PC-9 (cell line): ENCODE results near the gene PMS1. TPM values are rescaled to one million over a fixed set of nuclear protein-coding genes. Genes with fewer than 3 reads are reported as not detected.

Source experiments
- BruUV-seq: library from RNA; stranded (reverse); fragments of 400-500 nt; replicated peaks from 2 replicates; lab custom pipeline; 2021; lab: Mats Ljungman, UMichigan
- CTCF ChIA-PET: fragments of 300-600 bp; sonication (Branson Sonifier 250); formaldehyde crosslinking; loops from one replicate; lab custom pipeline; 2022; ENCODE audit warnings: antibody characterized with exemption; lab: Charles Lee
- POLR2A ChIA-PET: fragments of 300-600 bp; sonication (Branson Sonifier 250); formaldehyde crosslinking; loops from one replicate; lab custom pipeline; 2022; ENCODE audit warnings: antibody characterized with exemption; ENCODE audit not compliant: unreplicated experiment; lab: Charles Lee
- DNase-seq, 2 experiments: peaks; one replicate each; pipeline versions ENCODE4 v3.0.0 to v3.0.0-alpha.2; 2015 to 2022; ENCODE audit warnings: mixed read lengths in 1 of 2
- H2AFZ ChIP-seq: fragments of 200-600 bp; sonication (generic); 2 replicates; pipeline ENCODE4 v1.8.1; 2017; ENCODE audit warnings: antibody characterized with exemption
- H3F3A ChIP-seq: fragments of 200-600 bp; sonication (generic); 2 replicates; pipeline ENCODE4 v1.8.1; 2017; ENCODE audit warnings: antibody characterized with exemption, mild to moderate bottlenecking, low read depth; ENCODE audit not compliant: insufficient read depth
- H3K27ac ChIP-seq: fragments of 200-600 bp; sonication (generic); 2 replicates; pipeline ENCODE4 v1.6.1; 2016; ENCODE audit warnings: mixed run types
- H3K27me3 ChIP-seq: fragments of 200-600 bp; sonication (generic); 2 replicates; pipeline ENCODE4 v1.6.1; 2016; ENCODE audit warnings: low read depth, mixed run types; ENCODE audit not compliant: insufficient read depth
- H3K36me3 ChIP-seq: fragments of 200-600 bp; sonication (generic); 2 replicates; pipeline ENCODE4 v1.6.1; 2016; ENCODE audit warnings: low read depth, mixed run types
- H3K4me1 ChIP-seq: fragments of 200-600 bp; sonication (generic); replicated peaks from 2 replicates; pipeline ENCODE4 v1.6.1; 2016; ENCODE audit warnings: mixed run types; ENCODE audit not compliant: insufficient read depth
- H3K4me2 ChIP-seq: fragments of 200-600 bp; sonication (generic); 2 replicates; pipeline ENCODE4 v1.6.1; 2017; ENCODE audit warnings: mixed run types
- H3K4me3 ChIP-seq: fragments of 200-600 bp; sonication (generic); 2 replicates; pipeline ENCODE4 v1.6.1; 2016; ENCODE audit warnings: mixed run types
- H3K79me2 ChIP-seq: fragments of 200-600 bp; sonication (generic); 2 replicates; pipeline ENCODE4 v1.6.1; 2017; ENCODE audit warnings: low read depth, mixed run types
- H3K9me2 ChIP-seq: fragments of 200-600 bp; sonication (generic); 2 replicates; pipeline ENCODE4 v1.8.1; 2017; ENCODE audit warnings: mild to moderate bottlenecking; ENCODE audit not compliant: insufficient read depth
- H3K9me3 ChIP-seq: fragments of 200-600 bp; sonication (generic); 2 replicates; pipeline ENCODE4 v1.8.1; 2016; ENCODE audit warnings: low read depth; ENCODE audit not compliant: insufficient read depth
- H4K20me1 ChIP-seq: fragments of 200-600 bp; sonication (generic); 2 replicates; pipeline ENCODE4 v1.8.1; 2017; ENCODE audit not compliant: insufficient read depth
- EZH2 ChIP-seq: fragments of 200-600 bp; sonication (generic); IDR thresholded peaks from 2 replicates; pipeline ENCODE4 v1.8.0; 2017; ENCODE audit warnings: antibody characterized with exemption, low read depth
- intact Hi-C: fragments of 100-400 bp; cut with micrococcal nuclease; formaldehyde crosslinking; loops from one replicate; pipeline ENCODE4 v1.10.0; 2022; ENCODE audit not compliant: unreplicated experiment
- total RNA-seq: library from RNA; stranded (reverse); gene quantifications from 2 replicates; pipeline ENCODE4 v1.2.3, GENCODE V29; 2021
- TF ChIP-seq, protein P1 (sequence below): fragments of 200-600 bp; sonication (generic); conservative IDR thresholded peaks from 2 replicates; pipeline ENCODE4 v1.6.1; 2017; ENCODE audit warnings: mixed run types, antibody characterized with exemption, mild to moderate bottlenecking, moderate library complexity

PMS1 gene
- total RNA-seq, 1 experiment from 2014 or later, result 18.6 TPM

- no peaks in the 10 kb centered on the region for H3K79me2 ChIP-seq
- H4K20me1 ChIP-seq, result no peaks in the 10 kb centered on the region
- H3K9me3 ChIP-seq, result no peaks in the 10 kb centered on the region
- intact Hi-C loops, result no loop called here
- H3K27me3 ChIP-seq, result no peaks in the 10 kb centered on the region
- no peak overlapping the region for H3K27ac ChIP-seq
- CTCF ChIA-PET, result no interaction called here
- H3K4me3 ChIP-seq, result no peak overlapping the region
- BruUV-seq, result no TSS peak
- H2AFZ ChIP-seq, result no peak overlapping the region
- TF ChIP-seq, protein P1, sequence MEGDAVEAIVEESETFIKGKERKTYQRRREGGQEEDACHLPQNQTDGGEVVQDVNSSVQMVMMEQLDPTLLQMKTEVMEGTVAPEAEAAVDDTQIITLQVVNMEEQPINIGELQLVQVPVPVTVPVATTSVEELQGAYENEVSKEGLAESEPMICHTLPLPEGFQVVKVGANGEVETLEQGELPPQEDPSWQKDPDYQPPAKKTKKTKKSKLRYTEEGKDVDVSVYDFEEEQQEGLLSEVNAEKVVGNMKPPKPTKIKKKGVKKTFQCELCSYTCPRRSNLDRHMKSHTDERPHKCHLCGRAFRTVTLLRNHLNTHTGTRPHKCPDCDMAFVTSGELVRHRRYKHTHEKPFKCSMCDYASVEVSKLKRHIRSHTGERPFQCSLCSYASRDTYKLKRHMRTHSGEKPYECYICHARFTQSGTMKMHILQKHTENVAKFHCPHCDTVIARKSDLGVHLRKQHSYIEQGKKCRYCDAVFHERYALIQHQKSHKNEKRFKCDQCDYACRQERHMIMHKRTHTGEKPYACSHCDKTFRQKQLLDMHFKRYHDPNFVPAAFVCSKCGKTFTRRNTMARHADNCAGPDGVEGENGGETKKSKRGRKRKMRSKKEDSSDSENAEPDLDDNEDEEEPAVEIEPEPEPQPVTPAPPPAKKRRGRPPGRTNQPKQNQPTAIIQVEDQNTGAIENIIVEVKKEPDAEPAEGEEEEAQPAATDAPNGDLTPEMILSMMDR, result no peak
- no peak for TF ChIP-seq EZH2
- no peaks in the 10 kb centered on the region for H3K36me3 ChIP-seq
- no peaks in the 10 kb centered on the region for H3K9me2 ChIP-seq
- POLR2A ChIA-PET, result no interaction called here
- no peaks in the 10 kb centered on the region for H3K4me1 ChIP-seq
- no peaks in the 10 kb centered on the region for H3F3A ChIP-seq
- DNase-seq, result no peak
- H3K4me2 ChIP-seq, result no peak overlapping the region
Measured at GRCh38 chr2:189896809-189897208, 112.6 kb downstream of the PMS1 start.

DNA sequence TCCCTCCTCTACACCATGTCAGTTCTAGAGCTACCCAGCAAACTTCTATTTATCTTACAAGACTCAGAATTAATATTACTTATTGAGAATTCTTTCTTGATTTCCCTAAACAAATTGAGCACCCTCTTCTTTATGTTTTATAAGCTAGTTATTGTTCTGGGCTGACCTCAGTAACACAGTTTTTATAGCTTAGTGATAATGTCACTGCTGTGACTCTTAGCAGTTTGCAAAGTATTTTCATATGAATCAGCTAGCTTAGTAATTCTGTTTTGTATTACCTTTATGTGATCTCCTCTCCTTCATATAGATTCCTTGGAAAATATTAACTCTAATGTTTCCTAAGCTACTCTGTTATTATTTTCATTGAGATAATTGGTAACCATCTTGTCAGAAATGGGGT, 114.9 kb downstream of the PMS1 start:
- Histone ChIP-seq H3K4me2 (no peak overlapping the region), H3K36me3 (no peaks in the 10 kb centered on the region), H2AFZ (no peak overlapping the region), H3K4me1 (no peaks in the 10 kb centered on the region), H3F3A (no peaks in the 10 kb centered on the region), H3K4me3 (no peak overlapping the region), H3K27me3 (no peaks in the 10 kb centered on the region), H3K27ac (no peak overlapping the region), H3K79me2 (no peaks in the 10 kb centered on the region), H3K9me3 (no peaks in the 10 kb centered on the region), H3K9me2 (no peaks in the 10 kb centered on the region), H4K20me1 (no peaks in the 10 kb centered on the region)
- intact Hi-C loops, result no loop called here
- no peak for TF ChIP-seq EZH2
- TF ChIP-seq, protein P1, result no peak
- POLR2A ChIA-PET, result no interaction called here
- no TSS peak for BruUV-seq
- CTCF ChIA-PET, result no interaction called here
- DNase-seq, result no peak

GRCh38 chr2:189900726-189901125, 116.5 kb downstream of the PMS1 start:
- H3K4me2 ChIP-seq, result no peak overlapping the region
- no peaks in the 10 kb centered on the region for H3K27me3 ChIP-seq
- BruUV-seq, result no TSS peak
- DNase-seq, result no peak
- H3K27ac ChIP-seq, result no peak overlapping the region
- H3K4me3 ChIP-seq, result no peak overlapping the region
- TF ChIP-seq, protein P1, result no peak
- no peak for TF ChIP-seq EZH2
- ChIA-PET POLR2A (no interaction called here), CTCF (no interaction called here)
- no peaks in the 10 kb centered on the region for H3K4me1 ChIP-seq
- no peaks in the 10 kb centered on the region for H3K36me3 ChIP-seq
- no peak overlapping the region for H2AFZ ChIP-seq
- no peaks in the 10 kb centered on the region for H3F3A ChIP-seq
- intact Hi-C loops, result no loop called here
- H3K9me2 ChIP-seq, result no peaks in the 10 kb centered on the region
- no peaks in the 10 kb centered on the region for H3K9me3 ChIP-seq
- no peaks in the 10 kb centered on the region for H3K79me2 ChIP-seq
- H4K20me1 ChIP-seq, result no peaks in the 10 kb centered on the region
